ENCODE results near the gene TFRC.

TFRC gene

GRCh38 chr3:196016485-196016884 is 65.4 kb downstream of the TFRC start:
- no peak for TF ChIP-seq CTCF (IDR thresholded peaks at IDR 0.05)
- no peak for DNase-seq (ENCODE audit: low spot score)
- H3K4me3 ChIP-seq, result no peak overlapping the region
- H3K27ac ChIP-seq, result no peak overlapping the region

GRCh38 chr3:196016059-196016458 is 65.8 kb downstream of the TFRC start:
- no peak for TF ChIP-seq CTCF (IDR thresholded peaks at IDR 0.05)
- H3K4me3 ChIP-seq, result no peak overlapping the region

GRCh38 chr3:196013587-196014487 is 68.1 kb downstream of the TFRC start:
- no peak for TF ChIP-seq CTCF (IDR thresholded peaks at IDR 0.05)
- Histone ChIP-seq H3K27ac (no peak overlapping the region), H3K4me3 (no peak overlapping the region)
- DNase-seq (ENCODE audit: low spot score), result no peak

More at GRCh38 chr3:196016059-196016458, 65.8 kb downstream of the TFRC start:
- DNase-seq (ENCODE audit: low spot score), result no peak
- H3K27ac ChIP-seq, result no peak overlapping the region

- Histone ChIP-seq H3K4me3 (no peak overlapping the region), H3K27ac (no peak overlapping the region)
- TF ChIP-seq CTCF (IDR thresholded peaks at IDR 0.05), result no peak
- no peak for DNase-seq (ENCODE audit: low spot score)
These were observed 68.9 kb downstream of the TFRC start for GRCh38 chr3:196012941-196013476.

- H3K4me3 ChIP-seq, result no peak overlapping the region
- no peak overlapping the region for H3K27ac ChIP-seq
- TF ChIP-seq CTCF (IDR thresholded peaks at IDR 0.05), result no peak
- DNase-seq (ENCODE audit: low spot score), result no peak
These were observed 69.4 kb downstream of the TFRC start for GRCh38 chr3:196012481-196012880.

- DNase-seq (ENCODE audit: low spot score), result no peak
- Histone ChIP-seq H3K27ac (no peak overlapping the region), H3K4me3 (no peak overlapping the region)
- no peak for TF ChIP-seq CTCF (IDR thresholded peaks at IDR 0.05)
These were observed 72.4 kb downstream of the TFRC start for GRCh38 chr3:196009456-196009855.

- Histone ChIP-seq H3K27ac (no peak overlapping the region), H3K4me3 (no peak overlapping the region)
- no peak for DNase-seq (ENCODE audit: low spot score)
- no peak for TF ChIP-seq CTCF (IDR thresholded peaks at IDR 0.05)
These were observed 73.0 kb downstream of the TFRC start for GRCh38 chr3:196008929-196009328.

All from coronary artery (tissue), 2 donors.